K562 (cell line): ENCODE data around the gene CDC42SE2. TPM values are rescaled to one million over a fixed set of nuclear protein-coding genes. Genes with fewer than 3 reads are reported as not detected.

Source experiments
- DACH1 ChIP-seq: fragments of 450-650 bp; IDR thresholded peaks from 2 replicates; pipeline ENCODE4 v1.6.1; 2018; ENCODE audit not compliant: partially characterized antibody
- DIDO1 ChIP-seq: fragments of 450-650 bp; IDR thresholded peaks from 2 replicates; pipeline ENCODE4 v1.6.1; 2016; ENCODE audit warnings: low read depth, missing biosample characterization, missing genetic modification characterization
- EZH2 ChIP-seq: IDR thresholded peaks from 2 replicates; pipeline ENCODE4 v1.6.1; 2012; ENCODE audit warnings: low read depth, mild to moderate bottlenecking, inconsistent platforms, low read length, borderline replicate concordance
- GMEB1 ChIP-seq: fragments of 250-450 bp; sonication (Bioruptor Pico); IDR thresholded peaks from 2 replicates; pipeline ENCODE4 v1.4.0; 2020; ENCODE audit warnings: mild to moderate bottlenecking
- KLF6 ChIP-seq: fragments of 250-450 bp; sonication (Bioruptor Pico); IDR thresholded peaks from 2 replicates; pipeline ENCODE4 v1.4.0; 2020; ENCODE audit warnings: mild to moderate bottlenecking, moderate library complexity, borderline replicate concordance
- MIER1 ChIP-seq: fragments of 450-650 bp; IDR thresholded peaks from 2 replicates; pipeline ENCODE4 v1.6.1; 2016; ENCODE audit warnings: antibody characterized with exemption, mild to moderate bottlenecking, low read depth
- SMAD3 ChIP-seq: fragments of 450-650 bp; formaldehyde crosslinking; conservative IDR thresholded peaks from 2 replicates; pipeline ENCODE4 v1.4.0; 2020; ENCODE audit warnings: mild to moderate bottlenecking
- SREBF2 ChIP-seq: sonication (generic); formaldehyde crosslinking; IDR thresholded peaks from 2 replicates; pipeline ENCODE4 v1.4.0; 2020; ENCODE audit warnings: mild to moderate bottlenecking, missing genetic modification reagents
- ZFX ChIP-seq: sonication (generic); formaldehyde crosslinking; IDR thresholded peaks from 2 replicates; pipeline ENCODE4 v1.8.0; 2022; ENCODE audit warnings: mild to moderate bottlenecking, missing genetic modification reagents, moderate library complexity
- ZKSCAN8 ChIP-seq: fragments of 200-800 bp; sonication (Bioruptor generic); IDR thresholded peaks from 2 replicates; pipeline ENCODE4 v1.6.1; 2016; ENCODE audit warnings: missing genetic modification characterization, missing compliant biosample characterization
- ZNF224 ChIP-seq: sonication (generic); formaldehyde crosslinking; IDR thresholded peaks from 2 replicates; pipeline ENCODE4 v1.8.0; 2022; ENCODE audit warnings: mild to moderate bottlenecking, missing genetic modification reagents
- polyA plus RNA-seq, 8 experiments: library from polyadenylated mRNA; depleted of rRNA in 4 of 8; stranded (reverse) in 5 of 8; unstranded in 3 of 8; fragments of >200 nt; fragmentation: Nextera tagmentation in 2 of 8; fragmentation: Illumina TruSeq in 1 of 8; extraction: Ambion mirVana in 2 of 8; extraction: Trizol in 1 of 8; gene quantifications; 2 replicates each; pipeline versions ENCODE4 v1.2.1 to v1.2.3, GENCODE V29; 2011 to 2014; ENCODE audit warnings: inconsistent platforms in 1 of 8, missing spikeins in 1 of 8
- total RNA-seq, 7 experiments: library from RNA; depleted of rRNA in 6 of 7; stranded (reverse); fragments of >200 nt in 6 of 7; fragmentation: Illumina TruSeq in 2 of 7; extraction: Trizol in 2 of 7; gene quantifications; 2 replicates each; pipeline versions ENCODE4 v1.2.1 to v1.2.3, GENCODE V29; 2011 to 2021; ENCODE audit warnings: low replicate concordance in 1 of 7
- TF ChIP-seq, protein P1 (sequence below), 2 experiments: fragments of 450-650 bp; conservative IDR thresholded peaks; 2 replicates each; pipeline ENCODE4 v1.6.1; 2017; ENCODE audit warnings: mild to moderate bottlenecking in 2 of 2, moderate library complexity in 2 of 2
- TF ChIP-seq, protein P2 (sequence below): IDR thresholded peaks from 2 replicates; pipeline ENCODE4 v1.6.1; 2011; ENCODE audit not compliant: insufficient read length; ENCODE audit errors: extremely low read depth

The CDC42SE2 gene
- total and polyA plus RNA-seq, 9 of the 15 experiments (the other 6 are each of a cell fraction or from before 2014, with no cell fraction given): 24.8 to 44.3 (median 32.7) TPM

DNA sequence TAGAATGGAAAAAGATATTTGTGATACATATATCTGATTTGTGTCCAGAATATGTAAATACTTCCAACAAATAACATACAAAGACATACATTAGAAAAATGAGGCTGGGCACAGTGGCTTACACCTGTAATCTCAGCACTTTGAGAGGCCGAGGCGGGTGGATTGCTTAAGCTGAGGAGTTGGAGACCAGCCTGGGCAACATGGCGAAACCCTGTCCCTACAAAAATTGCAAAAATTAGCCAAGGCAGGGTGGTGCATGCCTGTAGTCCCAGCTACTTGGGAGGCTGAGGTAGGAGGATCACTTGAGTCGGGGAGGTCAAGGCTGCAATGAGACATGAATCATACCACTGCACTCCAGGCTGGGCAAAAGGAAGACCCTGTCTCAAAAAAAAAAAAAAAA lies 46.1 kb upstream of the CDC42SE2 start (continued):
- TF ChIP-seq GMEB1 (no peak), EZH2 (no peak), SMAD3 (CRISPR knock-in tag) (no peak), SREBF2 (CRISPR knock-in tag) (no peak), ZNF224 (CRISPR knock-in tag) (no peak), ZFX (no peak), DIDO1 (tag) (no peak), DACH1 (no peak), KLF6 (CRISPR knock-in tag) (no peak), MIER1 (no peak), ZKSCAN8 (CRISPR knock-in tag) (no peak)
- TF ChIP-seq, protein P1, sequence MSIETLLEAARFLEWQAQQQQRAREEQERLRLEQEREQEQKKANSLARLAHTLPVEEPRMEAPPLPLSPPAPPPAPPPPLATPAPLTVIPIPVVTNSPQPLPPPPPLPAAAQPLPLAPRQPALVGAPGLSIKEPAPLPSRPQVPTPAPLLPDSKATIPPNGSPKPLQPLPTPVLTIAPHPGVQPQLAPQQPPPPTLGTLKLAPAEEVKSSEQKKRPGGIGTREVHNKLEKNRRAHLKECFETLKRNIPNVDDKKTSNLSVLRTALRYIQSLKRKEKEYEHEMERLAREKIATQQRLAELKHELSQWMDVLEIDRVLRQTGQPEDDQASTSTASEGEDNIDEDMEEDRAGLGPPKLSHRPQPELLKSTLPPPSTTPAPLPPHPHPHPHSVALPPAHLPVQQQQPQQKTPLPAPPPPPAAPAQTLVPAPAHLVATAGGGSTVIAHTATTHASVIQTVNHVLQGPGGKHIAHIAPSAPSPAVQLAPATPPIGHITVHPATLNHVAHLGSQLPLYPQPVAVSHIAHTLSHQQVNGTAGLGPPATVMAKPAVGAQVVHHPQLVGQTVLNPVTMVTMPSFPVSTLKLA (conservative IDR thresholded peaks at IDR 0.05): no peak
- TF ChIP-seq, protein P2, sequence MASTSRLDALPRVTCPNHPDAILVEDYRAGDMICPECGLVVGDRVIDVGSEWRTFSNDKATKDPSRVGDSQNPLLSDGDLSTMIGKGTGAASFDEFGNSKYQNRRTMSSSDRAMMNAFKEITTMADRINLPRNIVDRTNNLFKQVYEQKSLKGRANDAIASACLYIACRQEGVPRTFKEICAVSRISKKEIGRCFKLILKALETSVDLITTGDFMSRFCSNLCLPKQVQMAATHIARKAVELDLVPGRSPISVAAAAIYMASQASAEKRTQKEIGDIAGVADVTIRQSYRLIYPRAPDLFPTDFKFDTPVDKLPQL: no peak
